IMR-90 (cell line): ENCODE measurements around the gene ADAMTSL1. TPM values are rescaled to one million over a fixed set of nuclear protein-coding genes. Genes with fewer than 3 reads are reported as not detected.

ENCODE experiments used
- ATAC-seq: fragments of 200-7000 bp; cut with Tn5 transposase; 2 replicates; pipeline ENCODE4 v1.9.1; 2020; ENCODE audit warnings: low read depth, mild to moderate bottlenecking, moderate library complexity
- BruUV-seq: library from RNA; stranded (reverse); fragments of 400-500 nt; replicated peaks from 2 replicates; lab custom pipeline; 2021; lab: Mats Ljungman, UMichigan
- CTCF ChIA-PET: fragments of 300-600 bp; formaldehyde crosslinking; extraction: SDS; loops from one replicate; lab custom pipeline; 2021; ENCODE audit warnings: antibody characterized with exemption; lab: Yijun Ruan, JAX
- POLR2A ChIA-PET: fragments of 300-600 bp; sonication (Branson Sonifier 250); formaldehyde crosslinking; loops from one replicate; lab custom pipeline; 2022; ENCODE audit warnings: antibody characterized with exemption; ENCODE audit not compliant: unreplicated experiment; lab: Charles Lee
- DNase-seq: peaks from one replicate; pipeline ENCODE4 v3.0.0; 2013
- H2AFZ ChIP-seq: replicated peaks from 2 replicates; pipeline ENCODE3; 2013; ENCODE audit warnings: low read length, mild to moderate bottlenecking; ENCODE audit not compliant: poor library complexity
- H2AK5ac ChIP-seq: 2 replicates; pipeline ENCODE4 v1.6.1; 2013; ENCODE audit warnings: low read depth, low read length, inconsistent platforms
- H2AK9ac ChIP-seq: replicated peaks from 2 replicates; pipeline ENCODE3; 2013; ENCODE audit warnings: mild to moderate bottlenecking, low read depth, low read length, moderate library complexity; ENCODE audit not compliant: poor library complexity
- H2BK120ac ChIP-seq: 2 replicates; pipeline ENCODE4 v1.6.1; 2013; ENCODE audit warnings: low read depth, low read length, inconsistent platforms
- H2BK15ac ChIP-seq: 3 replicates; pipeline ENCODE4 v1.6.1; 2013; ENCODE audit warnings: low read depth, low read length, inconsistent platforms
- H2BK20ac ChIP-seq: 2 replicates; pipeline ENCODE4 v1.6.1; 2013; ENCODE audit warnings: low read depth, mild to moderate bottlenecking, inconsistent platforms, low read length, moderate library complexity
- H2BK5ac ChIP-seq: 2 replicates; pipeline ENCODE4 v1.6.1; 2013; ENCODE audit warnings: mild to moderate bottlenecking, low read depth, low read length, inconsistent platforms; ENCODE audit not compliant: poor library complexity, severe bottlenecking
- H3K14ac ChIP-seq: replicated peaks from 2 replicates; pipeline ENCODE4 v1.6.1; 2013; ENCODE audit warnings: low read depth, low read length, inconsistent platforms
- H3K18ac ChIP-seq: 2 replicates; pipeline ENCODE4 v1.6.1; 2013; ENCODE audit warnings: low read depth, low read length, control low read depth
- H3K23ac ChIP-seq: 2 replicates; pipeline ENCODE4 v1.6.1; 2013; ENCODE audit warnings: low read depth, low read length, inconsistent platforms
- H3K27ac ChIP-seq: 2 replicates; pipeline ENCODE4 v1.5.1; 2013; ENCODE audit warnings: mild to moderate bottlenecking, control low read depth, low read length; ENCODE audit not compliant: insufficient read depth
- H3K27me3 ChIP-seq: 2 replicates; pipeline ENCODE4 v1.6.1; 2013; ENCODE audit warnings: low read length; ENCODE audit not compliant: control insufficient read depth, insufficient read depth
- H3K36me3 ChIP-seq: 2 replicates; pipeline ENCODE4 v1.6.1; 2013; ENCODE audit warnings: low read length, mixed read lengths; ENCODE audit not compliant: control insufficient read depth, insufficient read depth
- H3K4ac ChIP-seq: 2 replicates; pipeline ENCODE4 v1.6.1; 2013; ENCODE audit warnings: low read depth, low read length, inconsistent platforms
- H3K4me1 ChIP-seq: 2 replicates; pipeline ENCODE4 v1.6.1; 2013; ENCODE audit warnings: low read length, mixed read lengths; ENCODE audit not compliant: control insufficient read depth, insufficient read depth
- H3K4me2 ChIP-seq: 2 replicates; pipeline ENCODE4 v1.6.1; 2013; ENCODE audit warnings: low read depth, mild to moderate bottlenecking, control low read depth, low read length, moderate library complexity
- H3K4me3 ChIP-seq: 2 replicates; pipeline ENCODE4 v1.5.1; 2013; ENCODE audit warnings: low read depth, mild to moderate bottlenecking, control low read depth, low read length, moderate library complexity; ENCODE audit not compliant: insufficient read depth
- H3K56ac ChIP-seq: 2 replicates; pipeline ENCODE4 v1.6.1; 2013; ENCODE audit warnings: low read length, inconsistent platforms; ENCODE audit not compliant: insufficient read depth; ENCODE audit errors: extremely low read depth
- H3K79me1 ChIP-seq, 2 experiments: 2 replicates each; pipeline ENCODE4 v1.6.1; 2013; ENCODE audit warnings: low read length in 2 of 2, inconsistent platforms in 1 of 2, low read depth in 1 of 2
- H3K9ac ChIP-seq: 2 replicates; pipeline ENCODE4 v1.6.1; 2013; ENCODE audit warnings: low read depth, low read length, control low read depth
- H3K9me1 ChIP-seq: 2 replicates; pipeline ENCODE4 v1.6.1; 2013; ENCODE audit warnings: low read length, inconsistent platforms; ENCODE audit not compliant: insufficient read depth
- H3K9me3 ChIP-seq: 2 replicates; pipeline ENCODE4 v1.6.1; 2013; ENCODE audit warnings: low read length; ENCODE audit not compliant: control insufficient read depth, insufficient read depth
- H4K20me1 ChIP-seq: 2 replicates; pipeline ENCODE4 v1.6.1; 2013; ENCODE audit warnings: low read length, inconsistent platforms; ENCODE audit not compliant: insufficient read depth
- H4K5ac ChIP-seq: 2 replicates; pipeline ENCODE4 v1.6.1; 2013; ENCODE audit warnings: mild to moderate bottlenecking, low read depth, low read length, control low read depth
- H4K8ac ChIP-seq, 2 experiments: 2 replicates each; pipeline ENCODE4 v1.6.1; 2013; ENCODE audit warnings: low read depth in 2 of 2, low read length in 2 of 2, control low read depth in 1 of 2, inconsistent platforms in 1 of 2
- H4K91ac ChIP-seq: 2 replicates; pipeline ENCODE4 v1.6.1; 2013; ENCODE audit warnings: low read depth, low read length, inconsistent platforms; ENCODE audit not compliant: insufficient read depth
- MAFK ChIP-seq: IDR thresholded peaks from 2 replicates; pipeline ENCODE4 v1.6.1; 2012; ENCODE audit warnings: low read depth, low read length, improper control_type of control experiment
- dilution Hi-C: fragments of 300-500 bp; cut with HindIII; formaldehyde crosslinking; loops from one replicate; pipeline ENCODE4 v1.14.3; 2018; ENCODE audit warnings: low sequenced_read_pairs; ENCODE audit not compliant: unreplicated experiment
- in situ Hi-C: fragments of 300-500 bp; cut with MboI; formaldehyde crosslinking; loops from 3 replicates; pipeline ENCODE4 v1.14.3; 2019; ENCODE audit warnings: low sequenced_read_pairs, inconsistent platforms, mixed read lengths
- intact Hi-C: fragments of 100-400 bp; cut with micrococcal nuclease; formaldehyde crosslinking; loops from 2 replicates; pipeline ENCODE4 v1.10.0; 2022
- polyA plus RNA-seq, 3 experiments: library from polyadenylated mRNA; depleted of rRNA; stranded (reverse); fragments of >200 nt; gene quantifications; 2 replicates each; pipeline ENCODE4 v1.2.3, GENCODE V29; 2012; ENCODE audit warnings: low replicate concordance in 1 of 3
- total RNA-seq: library from RNA; depleted of rRNA; stranded (reverse); fragments of >200 nt; gene quantifications from 2 replicates; pipeline ENCODE4 v1.2.3, GENCODE V29; 2012

Gene ADAMTSL1
- total and polyA plus RNA-seq, 2 of the 4 experiments (the other 2 are of a cell fraction), result 38.2 to 62.2 TPM

GRCh38 chr9:18896004-18896403 lies 422.1 kb downstream of the ADAMTSL1 start:
- Histone ChIP-seq H2BK20ac (no peak overlapping the region), H3K27ac (no peak overlapping the region), H3K23ac (no peak overlapping the region), H2BK5ac (no peak overlapping the region), H3K14ac (no peak overlapping the region), H3K9me3 (peaks cover 10% of the 10 kb centered on the region), H3K4me2 (no peak overlapping the region), H3K4ac (no peak overlapping the region), H3K36me3 (no peaks in the 10 kb centered on the region), H2BK15ac (no peak overlapping the region), H2BK120ac (no peak overlapping the region), H3K4me3 (no peak overlapping the region), H4K20me1 (no peaks in the 10 kb centered on the region), H2AFZ (no peak overlapping the region), H3K9me1 (no peaks in the 10 kb centered on the region), H2AK9ac (no peak overlapping the region), H3K56ac (no peak overlapping the region), H3K9ac (no peak overlapping the region), H4K91ac (no peak overlapping the region), H3K4me1 (no peaks in the 10 kb centered on the region), H4K5ac (no peak overlapping the region), H4K8ac (no peak overlapping the region), H3K79me1 (no peaks in the 10 kb centered on the region), H3K27me3 (no peaks in the 10 kb centered on the region), H2AK5ac (no peak overlapping the region), H3K18ac (no peak overlapping the region)
- ChIA-PET POLR2A (no interaction called here), CTCF (no interaction called here)
- no peak for TF ChIP-seq MAFK
- in situ Hi-C loops (no loop called here), intact Hi-C loops (no loop called here), dilution Hi-C loops (no loop called here)
- DNase-seq (no peak), ATAC-seq (no peak)
- BruUV-seq, result no TSS peak
